ENCODE results near the gene NCOR1.
"Not testable (repeated sequence)": the region's sequence is repeated elsewhere in the genome, so short reads cannot be mapped to it uniquely, and the experiment has no call there.

The NCOR1 gene

GRCh38 chr17:16083223-16083622, 132.1 kb downstream of the NCOR1 start:
- DNase-seq = no peak

- DNase-seq = no peak
Measured at GRCh38 chr17:16081507-16082087, 133.7 kb downstream of the NCOR1 start.

DNA sequence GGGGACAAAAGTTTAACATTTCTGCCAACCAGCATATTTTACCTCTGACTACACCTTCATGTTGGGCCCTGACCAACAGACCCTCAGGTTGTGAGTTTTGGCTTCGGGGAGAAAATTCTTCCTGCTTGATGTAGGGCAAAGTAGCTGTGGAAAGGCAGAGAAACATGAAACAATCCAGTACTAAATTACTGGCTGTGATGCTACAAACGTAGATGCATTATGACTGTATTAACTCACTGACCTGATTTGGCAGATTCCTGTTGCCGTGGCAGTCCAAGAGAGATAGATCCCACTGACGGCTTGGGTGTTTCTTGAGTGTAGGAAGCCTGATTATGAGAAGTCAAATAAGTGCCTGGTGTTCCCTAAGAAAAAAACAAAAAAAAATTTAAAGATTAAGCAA, 135.0 kb downstream of the NCOR1 start:
- DNase-seq = no peak

- no peak for DNase-seq
Measured at GRCh38 chr17:16075949-16076348, 139.4 kb downstream of the NCOR1 start.

DNA sequence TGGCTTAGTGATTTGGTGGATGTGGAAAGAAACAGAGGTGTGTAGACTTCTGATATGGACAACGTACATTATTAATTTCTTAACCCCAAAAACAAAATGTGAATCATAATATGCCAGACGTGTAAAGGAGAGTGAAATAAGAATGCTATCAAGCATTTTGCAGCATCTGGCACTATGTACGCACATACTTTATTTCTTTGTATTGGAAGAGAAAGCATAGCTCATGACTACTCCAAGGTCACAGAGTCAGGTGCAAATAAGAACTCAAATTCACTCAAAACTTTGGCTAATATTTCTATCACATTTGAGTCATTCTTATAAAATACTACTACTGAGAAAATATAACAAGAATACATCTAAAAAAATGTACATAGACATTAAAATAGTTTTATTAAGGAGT, 140.9 kb downstream of the NCOR1 start:
- no peak for DNase-seq

GRCh38 chr17:16073845-16074244, 141.5 kb downstream of the NCOR1 start:
- DNase-seq = no peak

DNA sequence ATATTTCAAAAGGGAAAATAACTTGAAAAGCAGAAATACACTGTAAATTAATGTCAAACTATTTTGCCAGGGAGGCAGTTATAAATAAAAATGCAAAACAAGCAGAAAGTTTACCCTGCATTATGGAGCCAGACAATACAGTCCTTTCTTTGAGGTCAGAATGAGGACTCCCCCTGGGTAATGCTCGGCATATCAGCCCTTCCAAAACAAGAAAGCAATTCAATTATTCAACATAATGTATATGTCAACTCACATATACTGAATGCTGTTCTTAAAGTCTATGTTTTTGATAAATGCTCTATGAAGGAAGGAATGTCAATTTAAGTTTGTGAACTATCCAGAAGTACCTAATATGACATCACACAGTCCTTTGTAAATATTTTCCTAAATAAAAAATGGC, 143.3 kb downstream of the NCOR1 start:
- DNase-seq = no peak

DNA sequence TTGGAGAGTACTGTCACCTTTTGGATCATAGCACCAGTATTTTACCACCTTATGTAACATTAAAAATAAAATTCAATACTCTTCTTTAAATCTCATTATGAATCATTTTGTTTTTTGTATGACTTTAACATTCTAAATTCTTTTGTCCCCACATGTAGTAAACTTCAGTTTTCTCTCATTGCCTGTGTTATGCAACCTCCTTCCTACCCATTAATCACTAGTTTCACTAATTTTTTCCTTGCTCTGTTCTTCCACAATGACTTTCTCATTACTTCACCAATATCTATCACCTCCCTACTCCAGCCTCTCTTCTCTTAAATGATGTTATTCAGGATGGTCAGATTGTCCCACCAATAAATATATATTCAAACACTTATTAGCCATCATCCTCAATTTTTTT, 147.0 kb downstream of the NCOR1 start:
- no peak for DNase-seq

DNA sequence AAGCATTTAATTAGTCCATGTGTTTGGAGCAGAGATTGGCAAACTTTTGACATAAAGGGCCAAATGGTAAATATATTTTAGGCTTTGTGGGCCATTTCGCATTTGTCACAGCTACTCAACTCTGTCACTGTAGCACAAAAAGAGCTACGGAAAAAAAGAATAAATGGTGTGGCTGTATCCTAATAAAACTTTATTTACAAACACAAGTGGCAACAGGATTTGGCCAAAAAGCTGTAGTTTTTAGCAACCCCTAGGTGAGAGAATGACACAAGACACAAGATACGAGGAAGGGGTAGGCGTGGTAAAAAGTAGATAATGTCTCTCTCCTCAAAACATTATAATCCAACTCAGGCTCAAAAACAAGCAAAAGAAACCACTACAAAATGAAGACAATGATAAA, 149.2 kb downstream of the NCOR1 start:
- no peak for DNase-seq

GRCh38 chr17:16061631-16062030, 153.7 kb downstream of the NCOR1 start:
- DNase-seq = no peak

- DNase-seq = not testable (repeated sequence)
Measured at GRCh38 chr17:16055139-16055538, 160.2 kb downstream of the NCOR1 start.

DNA sequence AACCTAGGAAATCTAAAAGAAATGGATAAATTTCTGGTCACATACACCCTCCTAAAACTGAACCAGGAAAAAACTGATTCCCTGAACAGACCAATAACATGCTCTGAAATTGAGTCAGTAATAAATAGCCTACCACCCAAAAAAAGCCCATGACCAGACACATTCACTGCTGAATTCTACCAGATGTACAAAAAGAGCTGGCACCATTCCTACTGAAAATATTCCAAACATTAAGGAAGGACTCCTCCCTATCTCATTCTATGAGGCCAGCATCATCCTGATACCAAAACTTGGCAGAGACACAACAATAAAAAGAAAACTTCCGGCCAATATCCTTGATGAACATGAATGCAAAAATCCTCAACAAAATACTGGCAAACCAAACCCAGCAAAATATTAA, 162.8 kb downstream of the NCOR1 start:
- DNase-seq = no peak

- no peak for DNase-seq
Measured at GRCh38 chr17:16050844-16051243, 164.5 kb downstream of the NCOR1 start.

- no peak for DNase-seq
Measured at GRCh38 chr17:16048811-16049449, 166.4 kb downstream of the NCOR1 start.

DNA sequence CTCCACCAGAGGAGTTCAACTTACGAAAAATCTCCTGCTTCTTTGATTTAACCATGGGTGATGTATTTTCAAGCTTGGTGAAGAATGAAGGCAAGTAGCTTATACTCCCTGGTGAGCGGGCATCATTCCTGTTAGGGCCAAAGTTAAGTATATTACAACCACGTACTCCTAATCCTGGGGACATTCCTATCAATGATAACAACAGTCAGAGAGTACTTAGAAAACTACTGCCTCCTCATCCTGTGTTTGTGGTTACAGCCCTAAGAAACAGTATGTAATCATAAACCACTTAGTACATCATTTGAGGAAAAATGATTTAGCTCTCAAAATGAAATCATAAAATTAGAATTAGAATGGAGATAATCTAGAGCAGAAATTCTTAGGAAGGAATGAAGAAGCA, 168.4 kb downstream of the NCOR1 start:
- no peak for DNase-seq

DNA sequence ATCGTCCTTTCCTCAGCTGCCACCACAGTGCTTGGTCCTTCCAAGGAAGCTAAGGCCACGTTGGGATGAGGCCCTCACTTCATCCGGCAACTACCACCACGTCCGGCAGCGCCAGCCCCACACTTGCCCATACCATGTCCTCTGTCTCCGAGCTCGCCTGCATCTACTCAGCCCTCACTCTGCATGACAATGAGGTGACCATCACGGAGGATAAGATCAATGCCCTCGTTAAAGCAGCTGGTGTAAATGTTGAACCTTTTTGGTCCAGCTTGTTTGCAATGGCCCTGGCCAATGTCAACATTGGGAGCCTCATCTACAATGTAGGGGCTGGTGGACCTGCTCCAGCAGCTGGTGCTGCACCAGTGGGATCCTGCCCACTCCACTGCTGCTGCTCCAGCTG, 170.8 kb downstream of the NCOR1 start:
- DNase-seq = no peak

GRCh38 chr17:16040710-16041251, 174.6 kb downstream of the NCOR1 start:
- DNase-seq = no peak

GRCh38 chr17:16037636-16038035, 177.7 kb downstream of the NCOR1 start:
- DNase-seq = no peak

DNA sequence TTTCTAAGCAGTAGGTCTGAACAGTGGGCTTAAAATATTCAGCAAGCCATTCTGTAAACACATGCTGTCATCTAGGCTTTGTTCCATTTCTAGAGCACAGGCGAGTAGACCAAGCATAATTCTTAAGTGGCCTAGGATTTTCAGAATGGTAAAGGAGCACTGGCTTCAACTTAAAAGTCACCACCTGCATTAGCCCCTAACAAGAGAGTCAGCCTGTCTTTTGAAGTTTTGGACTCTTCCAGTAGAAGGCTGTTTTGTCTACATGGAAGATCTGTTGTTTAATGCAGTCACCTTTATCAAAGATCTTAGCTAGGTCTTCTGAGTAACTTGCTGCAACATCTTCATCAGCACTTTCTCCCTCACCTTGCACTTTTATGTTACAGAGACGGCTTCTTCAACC, 179.1 kb downstream of the NCOR1 start:
- DNase-seq = no peak

- no peak for DNase-seq
Measured at GRCh38 chr17:16033729-16034349, 181.5 kb downstream of the NCOR1 start.

DNA sequence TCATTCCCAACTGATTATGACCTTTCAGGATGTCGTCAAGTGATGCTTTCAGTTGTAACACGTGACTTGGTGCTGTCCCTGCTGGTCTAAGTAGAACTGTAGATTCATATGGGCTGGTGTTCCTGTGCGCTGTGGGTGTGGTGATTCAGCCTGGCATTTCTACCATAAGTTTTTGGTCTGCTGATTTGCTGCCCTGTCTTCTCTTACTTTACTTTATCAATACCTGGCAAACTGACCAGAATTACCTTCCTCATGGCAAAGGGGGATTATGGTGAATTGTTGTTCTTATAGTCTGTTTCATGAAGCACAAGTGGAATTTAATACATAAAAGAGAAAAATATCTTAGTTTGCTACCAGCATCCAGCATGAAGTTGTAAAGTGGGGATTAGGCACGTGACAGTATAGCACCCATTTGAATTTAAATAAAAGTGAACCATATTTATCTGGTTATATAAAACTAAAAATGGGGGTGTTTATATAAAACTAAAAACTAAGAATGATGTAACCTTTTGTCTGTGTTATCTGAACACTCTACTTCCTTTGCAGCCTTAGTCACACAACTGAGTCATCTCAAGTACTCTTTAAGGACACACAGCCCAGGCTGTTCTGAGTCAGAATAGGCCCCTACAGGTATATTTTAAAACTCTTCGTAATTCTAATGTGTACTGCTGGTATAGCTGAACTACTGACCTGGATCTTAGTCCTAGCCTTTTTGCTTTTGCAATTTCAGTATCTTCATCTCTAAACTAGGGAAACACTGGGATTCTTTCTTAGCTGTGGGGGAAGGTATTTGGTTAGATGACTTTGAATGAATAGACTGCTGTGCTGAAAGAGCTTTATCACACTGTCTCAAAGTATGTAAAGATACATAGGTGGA, 187.4 kb downstream of the NCOR1 start:
- DNase-seq = no peak

GRCh38 chr17:16026895-16027294, 188.4 kb downstream of the NCOR1 start:
- DNase-seq = no peak

GRCh38 chr17:16025202-16025601, 190.1 kb downstream of the NCOR1 start:
- DNase-seq = no peak
